Uterus (tissue), 2 donors: ENCODE results near the gene KIAA0513.

Experiments used
- CTCF ChIP-seq, 4 experiments: fragments of 200-600 bp in 2 of 4; fragments of 450-650 bp in 2 of 4; sonication (generic) in 2 of 4; IDR thresholded peaks; one replicate each; pipeline ENCODE4 v1.5.1; 2016 to 2019; ENCODE audit warnings: antibody characterized with exemption in 4 of 4, mild to moderate bottlenecking in 2 of 4, moderate library complexity in 1 of 4
- POLR2A ChIP-seq, 2 donors: fragments of 450-650 bp; IDR thresholded peaks; one replicate each; pipeline ENCODE4 v1.6.1; 2016; ENCODE audit warnings: antibody characterized with exemption in 2 of 2, mild to moderate bottlenecking in 1 of 2, moderate library complexity in 1 of 2

- TF ChIP-seq CTCF (IDR thresholded peaks at IDR 0.05) (peak; percentile 24 to 54 (median 36)), POLR2A (IDR thresholded peaks at IDR 0.05) (peak; percentile 98)
These were observed at the start of gene KIAA0513 for GRCh38 chr16:85027349-85027957.
